Left ventricle myocardium superior (tissue), 1 donor: ENCODE measurements around the gene POC1A. TPM values are rescaled to one million over a fixed set of nuclear protein-coding genes. Genes with fewer than 3 reads are reported as not detected.

Experiments
- ATAC-seq: fragments of 200-7000 bp; cut with Tn5 transposase; one replicate; pipeline ENCODE4 v1.9.1; 2020; ENCODE audit warnings: mild to moderate bottlenecking, moderate library complexity
- DNase-seq: peaks from one replicate; pipeline ENCODE4 v3.0.0-alpha.2; 2020
- intact Hi-C: fragments of 100-400 bp; cut with micrococcal nuclease; formaldehyde crosslinking; loops from one replicate; pipeline ENCODE4 v1.11.0; 2022
- long read RNA-seq: library from polyadenylated mRNA; unstranded; transcript quantifications from one replicate; pipeline ENCODE4 v2.0.0, GENCODE V29; 2021
- total RNA-seq: library from RNA; stranded (reverse); fragmentation: NEBNext Ultra II Directional; extraction: Animal tissue kit (Norgen Biotek cat#: 25700); gene quantifications from one replicate; pipeline ENCODE4 v1.2.1, GENCODE V29; 2021
- donor health status: DM: no; HTN: yes; CAD: no; lungs with severe emphysema.

POC1A gene
- total RNA-seq, result 1.5 TPM
- long read RNA-seq, partial matches to known transcripts, result 0 of 1 reads
- long read RNA-seq, other reads (novel, unspliced or antisense), result 1 of 1 reads

GRCh38 chr3:52154135-52155094, at the start of gene POC1A:
Gene POC1A (minus strand): TSS chr3:52154423. CDS start chr3:52154372, 51 bp downstream.
- intact Hi-C loops, result no loop called here
- DNase-seq (peak; percentile 96), ATAC-seq (peak; percentile 98)

- DNase-seq, result no peak
- intact Hi-C loops, result no loop called here
- ATAC-seq, result no peak
Measured at GRCh38 chr3:52203701-52204100, 49.5 kb upstream of the POC1A start.

- intact Hi-C loops, result no loop called here
- ATAC-seq (no peak), DNase-seq (no peak)
Measured at GRCh38 chr3:52202384-52203077, 48.3 kb upstream of the POC1A start.

GRCh38 chr3:52200981-52201679, 46.9 kb upstream of the POC1A start:
- ATAC-seq (no peak), DNase-seq (no peak)
- intact Hi-C loops, result no loop called here

- intact Hi-C loops, result no loop called here
- ATAC-seq (no peak), DNase-seq (no peak)
Measured at GRCh38 chr3:52198643-52199608, 44.7 kb upstream of the POC1A start.

GRCh38 chr3:52197842-52198625, 43.8 kb upstream of the POC1A start, which contains the start of gene ALAS1:
Gene ALAS1 (plus strand): TSS chr3:52198160. CDS start chr3:52199242, 1,082 bp downstream.
- peak; percentile 98 for DNase-seq
- ATAC-seq, result peak; percentile 86
- intact Hi-C loops, result no loop called here

- intact Hi-C loops, result no loop called here
- ATAC-seq, result peak; percentile 2
Measured at GRCh38 chr3:52197499-52197841, 43.2 kb upstream of the POC1A start.

GRCh38 chr3:52196977-52197376, 42.8 kb upstream of the POC1A start:
- peak; percentile 1 for ATAC-seq
- intact Hi-C loops, result no loop called here
- no peak for DNase-seq

More at GRCh38 chr3:52197499-52197841, 43.2 kb upstream of the POC1A start:
- no peak for DNase-seq

- ATAC-seq (peak; percentile 5), DNase-seq (no peak)
- intact Hi-C loops, result no loop called here
Measured at GRCh38 chr3:52195823-52196331, 41.7 kb upstream of the POC1A start.

- DNase-seq (no peak), ATAC-seq (no peak)
- intact Hi-C loops, result no loop called here
Measured at GRCh38 chr3:52195291-52195597, 41.0 kb upstream of the POC1A start.

- ATAC-seq, result no peak
- intact Hi-C loops, result no loop called here
- DNase-seq, result peak; percentile 79
Measured at GRCh38 chr3:52194485-52195290, 40.5 kb upstream of the POC1A start.

GRCh38 chr3:52193065-52193464, 38.8 kb upstream of the POC1A start:
- peak; percentile 75 for DNase-seq
- intact Hi-C loops, result no loop called here
- peak; percentile 9 for ATAC-seq

GRCh38 chr3:52191663-52192062, 37.4 kb upstream of the POC1A start:
- intact Hi-C loops, result no loop called here
- no peak for ATAC-seq
- DNase-seq, result no peak

- peak; percentile 54 for DNase-seq
- peak; percentile 44 for ATAC-seq
- intact Hi-C loops, result no loop called here
Measured at GRCh38 chr3:52190294-52191074, 36.3 kb upstream of the POC1A start.

- DNase-seq (no peak), ATAC-seq (no peak)
- intact Hi-C loops, result no loop called here
Measured at GRCh38 chr3:52188556-52188955, 34.3 kb upstream of the POC1A start.

GRCh38 chr3:52186729-52187128, 32.5 kb upstream of the POC1A start:
- intact Hi-C loops, result no loop called here
- no peak for ATAC-seq
- no peak for DNase-seq
